Measurements from ENCODE around the gene ABCG1.
A peak's percentile ranks its signal among the peaks of the same experiment; 100 is the strongest.

DNA sequence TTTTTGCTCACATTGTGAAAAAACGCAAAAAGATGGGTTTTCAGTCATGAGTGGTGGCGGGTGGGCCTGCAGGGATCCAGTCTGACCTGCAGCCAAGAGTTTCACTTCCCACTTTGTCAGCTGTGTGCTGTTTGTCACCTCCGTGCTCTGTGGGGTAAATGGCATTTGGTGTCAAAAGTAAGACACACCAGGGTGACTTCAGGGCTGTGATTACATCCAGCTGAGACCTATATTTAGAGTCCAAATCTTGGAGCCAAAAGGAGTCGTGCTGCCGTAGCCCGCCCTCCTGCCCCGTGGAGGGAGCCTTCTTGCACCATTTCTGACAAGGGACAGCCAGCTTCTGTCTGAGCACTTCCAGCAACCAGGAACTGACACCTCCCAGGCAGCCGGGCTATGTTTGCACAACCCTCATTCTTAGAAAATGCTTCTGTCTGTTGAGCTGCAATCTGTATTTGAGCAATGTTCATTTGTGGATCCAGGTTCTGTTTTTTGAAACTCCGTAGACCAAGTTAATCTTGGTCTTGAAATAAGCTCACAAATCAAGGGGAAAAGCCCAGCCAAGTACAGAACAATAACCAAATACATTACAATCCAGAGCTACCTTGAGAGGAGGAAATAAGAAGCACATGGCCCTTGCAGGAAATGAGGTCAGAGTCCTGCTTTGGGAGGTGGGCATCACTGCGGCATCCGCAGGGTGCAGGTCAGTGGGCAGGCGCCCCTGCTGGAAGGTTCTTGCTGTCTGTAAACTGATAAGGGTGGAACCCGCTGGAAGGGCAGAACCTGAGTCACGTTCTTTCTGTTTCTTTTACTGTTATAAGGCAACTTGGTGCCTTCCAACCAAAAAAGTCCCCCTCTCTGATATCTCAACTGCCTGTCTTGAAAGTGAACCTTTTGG, 14.4 kb downstream of the ABCG1 start:
- TF ChIP-seq, protein P1, sequence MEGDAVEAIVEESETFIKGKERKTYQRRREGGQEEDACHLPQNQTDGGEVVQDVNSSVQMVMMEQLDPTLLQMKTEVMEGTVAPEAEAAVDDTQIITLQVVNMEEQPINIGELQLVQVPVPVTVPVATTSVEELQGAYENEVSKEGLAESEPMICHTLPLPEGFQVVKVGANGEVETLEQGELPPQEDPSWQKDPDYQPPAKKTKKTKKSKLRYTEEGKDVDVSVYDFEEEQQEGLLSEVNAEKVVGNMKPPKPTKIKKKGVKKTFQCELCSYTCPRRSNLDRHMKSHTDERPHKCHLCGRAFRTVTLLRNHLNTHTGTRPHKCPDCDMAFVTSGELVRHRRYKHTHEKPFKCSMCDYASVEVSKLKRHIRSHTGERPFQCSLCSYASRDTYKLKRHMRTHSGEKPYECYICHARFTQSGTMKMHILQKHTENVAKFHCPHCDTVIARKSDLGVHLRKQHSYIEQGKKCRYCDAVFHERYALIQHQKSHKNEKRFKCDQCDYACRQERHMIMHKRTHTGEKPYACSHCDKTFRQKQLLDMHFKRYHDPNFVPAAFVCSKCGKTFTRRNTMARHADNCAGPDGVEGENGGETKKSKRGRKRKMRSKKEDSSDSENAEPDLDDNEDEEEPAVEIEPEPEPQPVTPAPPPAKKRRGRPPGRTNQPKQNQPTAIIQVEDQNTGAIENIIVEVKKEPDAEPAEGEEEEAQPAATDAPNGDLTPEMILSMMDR (IDR thresholded peaks at IDR 0.05; ENCODE audit: extremely low read depth in 1 of 2, insufficient read depth in 1 of 2, low read depth in 1 of 2, low read length in 2 of 2): peak; percentile 37 to 39
- no peak for TF ChIP-seq POLR2A (IDR thresholded peaks at IDR 0.05; ENCODE audit: low read depth, low read length)
- TF ChIP-seq EZH2 (IDR thresholded peaks at IDR 0.05; ENCODE audit: borderline replicate concordance, low read depth, low read length, severe bottlenecking): no peak
- TF ChIP-seq POLR2AphosphoS5 (IDR thresholded peaks at IDR 0.05; ENCODE audit: insufficient read depth, low read depth, low read length): peak; percentile 18
- peak; percentile 54 for TF ChIP-seq MYC (IDR thresholded peaks at IDR 0.05; ENCODE audit: low read depth, low read length)

Measured in endothelial cell of umbilical vein (primary cell).